GM19025 (cell line): Measurements from ENCODE around the gene GPR107.

Experiments
- ATAC-seq: cut with Tn5 transposase; IDR thresholded peaks from one replicate; pipeline ENCODE4 v1.9.1; 2021; ENCODE audit warnings: mild to moderate bottlenecking, low read depth, moderate library complexity; ENCODE audit not compliant: unreplicated experiment

GPR107 gene

DNA sequence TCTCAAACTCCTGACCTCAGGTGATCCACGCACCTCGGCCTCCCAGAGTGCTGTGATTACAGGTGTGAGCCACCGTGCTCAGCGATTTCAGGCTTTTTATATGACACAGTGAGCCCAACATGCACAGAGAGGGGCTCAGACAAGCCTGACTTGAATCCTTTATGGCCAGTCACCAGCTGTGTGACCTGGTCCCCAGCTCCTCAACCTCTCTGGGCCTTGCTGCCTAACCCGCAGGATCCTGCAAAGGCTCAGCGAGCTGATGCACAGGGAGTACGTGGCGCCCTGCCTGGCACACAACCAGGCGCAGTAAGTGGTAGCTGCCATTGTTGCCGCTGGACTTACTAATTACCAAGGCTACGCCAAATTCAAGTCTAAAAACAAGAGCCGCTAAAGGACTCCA, 101.9 kb downstream of the GPR107 start:
- ATAC-seq, result no peak

DNA sequence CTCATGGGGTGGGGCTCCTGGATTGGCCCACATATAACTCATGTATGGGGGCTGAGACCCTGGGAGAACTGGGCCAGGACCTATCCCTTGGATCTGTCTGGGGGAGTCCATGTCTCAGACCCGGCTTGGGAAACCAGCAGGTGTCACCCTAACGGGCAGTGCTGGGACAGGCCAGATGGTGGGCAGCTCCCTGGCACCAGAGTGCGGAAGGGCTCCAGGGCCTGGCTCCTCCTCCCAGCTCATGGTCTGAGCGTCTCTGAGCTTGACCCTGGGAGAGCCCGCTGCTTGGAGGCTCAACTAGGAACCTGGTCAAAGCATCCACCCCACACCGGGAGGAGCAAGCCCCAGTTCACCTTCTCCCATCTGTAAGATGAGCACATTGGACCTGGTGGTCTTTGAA, 103.0 kb downstream of the GPR107 start:
- ATAC-seq, result no peak

DNA sequence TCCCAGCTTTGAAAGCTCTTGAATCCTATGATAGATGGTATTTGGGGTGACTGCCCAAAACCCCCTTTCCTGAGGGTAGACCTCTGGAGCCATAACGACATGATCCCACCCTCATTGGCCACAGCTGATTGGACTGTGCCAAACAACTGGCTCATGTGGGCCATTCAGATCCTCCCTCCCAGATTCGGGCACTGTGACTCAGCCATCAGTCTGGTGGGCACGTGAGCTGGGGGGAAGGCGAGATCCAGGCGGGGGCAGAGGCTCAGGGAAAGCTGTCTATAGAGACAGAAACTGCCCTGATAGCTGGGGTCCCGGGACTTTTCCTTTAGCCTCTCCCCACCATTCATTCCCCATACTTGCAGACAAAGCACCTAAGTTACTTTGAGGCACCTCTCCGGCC, 103.4 kb downstream of the GPR107 start:
- no peak for ATAC-seq

DNA sequence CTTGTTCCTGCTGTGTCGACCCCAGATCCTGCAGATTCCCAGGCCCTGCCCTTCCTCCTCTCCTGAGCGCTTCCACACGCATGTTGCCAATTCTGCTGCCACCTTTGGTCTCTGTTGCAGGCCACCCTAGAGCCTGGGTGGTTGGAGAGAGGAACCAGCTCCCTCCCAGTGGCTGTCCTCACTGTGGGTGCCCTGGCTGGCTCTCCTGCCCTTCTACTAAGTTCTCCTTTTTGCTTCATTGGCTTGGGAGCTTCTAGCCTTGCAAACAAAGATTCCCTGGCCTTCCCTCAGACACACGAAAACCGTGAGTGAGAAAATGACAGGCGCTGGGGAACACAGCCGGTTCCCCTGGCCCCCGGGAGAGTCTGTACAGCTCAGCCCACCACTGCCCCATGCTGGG, 104.3 kb downstream of the GPR107 start:
- ATAC-seq, result no peak

DNA sequence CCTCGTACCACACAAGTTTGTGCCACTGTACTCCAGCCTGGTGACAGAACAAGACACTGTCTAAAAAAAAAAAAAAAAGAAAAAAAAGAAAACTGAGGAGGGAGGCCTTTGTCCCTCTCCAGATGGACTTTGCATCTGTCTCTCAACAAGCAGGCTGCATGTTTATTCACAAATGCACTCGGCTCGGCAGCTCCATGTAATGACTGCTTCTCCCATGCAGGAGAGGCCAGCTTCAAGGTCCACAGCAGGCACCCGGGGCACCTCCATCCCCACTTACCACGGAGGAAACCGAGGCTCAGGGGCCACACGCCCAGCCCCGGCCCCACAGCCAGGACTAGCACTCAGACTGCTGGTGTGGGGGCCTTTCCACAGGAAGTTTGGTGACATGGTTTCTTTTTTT, 105.4 kb downstream of the GPR107 start:
- ATAC-seq, result no peak

DNA sequence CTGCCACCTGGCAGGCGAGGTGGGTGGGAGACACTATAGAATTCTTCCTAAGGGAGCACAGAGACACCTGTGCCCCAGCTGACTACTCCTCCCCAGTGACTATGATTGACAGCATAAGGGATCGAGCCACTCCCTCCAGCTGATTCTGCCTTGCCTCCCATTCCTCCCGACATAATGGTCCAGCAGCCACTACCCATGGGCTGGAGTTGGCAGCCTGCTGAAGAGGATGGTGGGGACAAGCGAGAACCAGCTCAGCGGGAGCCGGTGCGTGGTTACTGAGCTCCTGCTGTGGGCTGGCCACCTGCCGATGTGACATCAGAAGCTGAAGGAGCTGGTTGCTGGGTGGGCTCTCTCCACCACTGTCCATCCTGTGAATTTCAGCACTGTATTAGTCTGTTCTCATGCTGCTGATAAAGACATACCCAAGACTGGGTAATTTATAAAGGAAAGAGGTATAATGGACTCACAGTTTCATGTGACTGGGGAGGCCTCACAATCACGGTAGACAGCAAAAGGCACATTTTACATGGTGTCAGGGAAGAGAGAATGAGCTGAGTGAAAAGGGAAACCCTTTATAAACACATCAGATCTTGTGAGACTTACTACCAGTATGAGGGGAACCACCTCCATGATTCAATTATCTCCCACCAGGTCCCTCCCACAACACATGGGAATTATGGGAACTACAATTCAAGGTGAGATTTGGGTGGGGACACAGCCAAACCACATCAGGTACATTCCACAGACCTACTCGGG, 106.4 kb downstream of the GPR107 start:
- no peak for ATAC-seq

DNA sequence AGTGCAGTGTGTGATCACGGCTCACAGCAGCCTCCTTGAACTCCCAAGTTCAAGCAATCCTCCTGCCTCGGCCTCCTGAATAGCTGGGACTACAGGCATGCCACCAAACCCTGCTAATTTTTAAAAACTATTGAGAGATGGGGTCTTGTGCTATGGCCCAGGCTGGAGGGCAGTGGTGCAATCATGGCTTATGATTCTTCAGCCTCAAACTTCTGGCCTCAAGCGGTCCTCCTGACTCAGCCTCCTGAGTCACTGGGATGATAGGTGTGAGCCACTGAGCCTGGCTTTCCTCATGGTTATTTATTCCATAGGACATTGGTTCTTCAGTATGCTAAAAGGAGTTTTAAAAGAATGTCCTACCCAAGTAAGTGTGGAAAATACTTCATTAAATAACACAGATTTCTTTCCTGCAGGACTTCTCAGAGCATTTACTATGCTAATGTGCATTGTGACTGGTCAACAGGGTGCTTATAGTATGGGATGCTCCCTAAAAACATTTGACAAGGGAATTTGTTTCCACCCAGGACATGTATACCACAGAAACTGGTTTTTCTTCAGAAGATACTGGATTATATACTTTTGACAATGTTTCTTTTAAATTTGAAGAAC, 107.3 kb downstream of the GPR107 start:
- ATAC-seq, result no peak

DNA sequence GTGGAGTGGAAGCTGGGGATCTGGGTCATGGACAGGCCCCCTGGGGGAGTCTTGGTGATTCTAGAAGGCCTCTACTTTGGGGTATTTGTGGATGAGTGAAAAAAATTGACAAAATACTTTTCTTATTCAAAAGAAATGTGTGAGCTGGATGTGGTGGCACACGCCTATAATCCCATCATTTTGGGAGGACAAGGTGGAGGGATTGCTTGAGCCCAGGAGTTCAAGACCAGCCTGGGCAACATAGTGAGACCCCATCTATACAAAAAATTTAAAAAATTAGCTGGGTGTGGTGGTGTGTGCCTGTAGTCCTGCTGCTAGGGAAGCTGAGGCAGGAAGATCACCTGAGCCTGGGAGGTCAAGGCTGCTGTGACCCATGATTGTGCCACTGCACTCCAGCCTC, 111.9 kb downstream of the GPR107 start:
- ATAC-seq, result no peak

DNA sequence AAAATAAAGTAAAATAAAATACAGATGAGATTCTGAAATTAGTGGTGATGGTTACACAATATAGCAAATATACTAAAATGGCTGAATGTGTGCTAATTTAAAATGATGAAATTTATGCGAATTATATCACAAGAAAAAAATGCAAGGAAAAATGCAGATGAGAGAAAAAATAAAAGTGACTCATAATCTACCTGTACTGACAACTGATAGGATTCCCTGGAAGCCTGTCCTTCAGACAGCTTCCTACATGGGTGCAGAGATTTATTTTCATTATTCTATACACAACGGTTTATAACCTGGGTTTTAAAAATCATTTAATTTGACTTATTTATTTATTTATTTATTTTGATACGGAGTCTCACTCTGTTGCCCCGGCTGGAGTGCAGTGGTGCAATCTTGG, 112.7 kb downstream of the GPR107 start:
- ATAC-seq, result no peak

DNA sequence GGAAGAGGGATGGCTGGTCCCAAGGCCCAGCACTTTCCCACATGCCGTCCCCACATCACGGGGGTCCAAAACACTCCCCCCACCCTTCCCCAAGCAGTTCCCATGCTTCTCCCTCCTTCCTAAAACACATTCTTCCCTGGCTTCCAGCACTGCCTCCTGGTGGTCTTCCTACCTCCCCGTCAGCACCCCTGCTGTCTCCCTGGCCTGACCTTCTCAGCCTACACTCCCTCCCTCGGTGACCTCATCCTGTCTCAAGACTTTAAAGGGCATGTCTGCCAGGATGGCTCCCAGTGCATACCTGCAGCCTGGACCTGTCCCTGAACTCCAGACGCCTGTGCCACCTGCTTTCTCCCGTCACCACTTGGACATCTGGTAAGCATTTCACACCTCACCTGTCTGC, 114.2 kb downstream of the GPR107 start:
- no peak for ATAC-seq

DNA sequence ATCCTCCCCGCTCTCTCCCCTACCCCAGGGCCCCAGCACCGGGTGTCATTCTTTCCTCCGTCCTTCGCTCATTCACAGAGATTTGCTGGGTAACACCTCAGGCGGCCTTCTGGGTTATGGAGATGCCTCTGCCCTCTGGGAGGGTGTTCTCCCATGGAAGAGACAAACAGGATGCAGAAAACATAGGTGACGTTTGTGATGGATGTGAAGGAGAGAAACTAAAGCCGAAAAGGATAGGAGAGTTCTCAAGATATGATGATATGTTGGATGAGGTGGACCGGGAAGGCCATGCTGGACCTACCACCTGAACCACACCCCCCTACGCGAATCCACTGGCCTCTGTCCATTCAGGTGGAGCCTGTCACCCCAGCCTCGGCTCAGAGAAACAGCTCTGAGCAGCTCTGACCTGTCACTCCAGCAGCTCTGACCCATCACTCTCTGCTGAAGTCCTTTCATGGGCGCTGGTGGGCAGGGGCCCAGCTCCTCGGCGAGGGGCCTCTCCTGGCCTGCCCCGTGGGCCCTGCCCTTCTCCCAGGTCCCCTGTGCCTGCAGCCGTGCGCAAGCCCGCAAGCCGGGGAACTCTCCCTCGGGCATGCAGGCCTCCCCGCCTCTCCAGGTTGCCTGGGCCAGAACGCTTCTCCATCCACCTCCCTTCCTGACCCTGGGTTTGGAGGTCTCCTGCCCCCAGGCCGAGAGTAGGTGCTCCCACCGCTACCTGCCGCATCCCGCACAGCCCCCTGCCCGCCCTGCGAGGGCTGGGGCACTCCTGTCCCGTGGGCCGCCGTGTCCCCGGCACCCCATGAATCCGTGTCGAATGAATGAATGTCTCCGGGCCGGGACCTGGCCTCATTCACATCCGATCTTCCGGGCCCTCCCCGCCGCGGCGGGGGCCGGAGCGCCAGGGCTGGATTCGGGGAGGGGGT, 117.8 kb downstream of the GPR107 start:
- no peak for ATAC-seq

DNA sequence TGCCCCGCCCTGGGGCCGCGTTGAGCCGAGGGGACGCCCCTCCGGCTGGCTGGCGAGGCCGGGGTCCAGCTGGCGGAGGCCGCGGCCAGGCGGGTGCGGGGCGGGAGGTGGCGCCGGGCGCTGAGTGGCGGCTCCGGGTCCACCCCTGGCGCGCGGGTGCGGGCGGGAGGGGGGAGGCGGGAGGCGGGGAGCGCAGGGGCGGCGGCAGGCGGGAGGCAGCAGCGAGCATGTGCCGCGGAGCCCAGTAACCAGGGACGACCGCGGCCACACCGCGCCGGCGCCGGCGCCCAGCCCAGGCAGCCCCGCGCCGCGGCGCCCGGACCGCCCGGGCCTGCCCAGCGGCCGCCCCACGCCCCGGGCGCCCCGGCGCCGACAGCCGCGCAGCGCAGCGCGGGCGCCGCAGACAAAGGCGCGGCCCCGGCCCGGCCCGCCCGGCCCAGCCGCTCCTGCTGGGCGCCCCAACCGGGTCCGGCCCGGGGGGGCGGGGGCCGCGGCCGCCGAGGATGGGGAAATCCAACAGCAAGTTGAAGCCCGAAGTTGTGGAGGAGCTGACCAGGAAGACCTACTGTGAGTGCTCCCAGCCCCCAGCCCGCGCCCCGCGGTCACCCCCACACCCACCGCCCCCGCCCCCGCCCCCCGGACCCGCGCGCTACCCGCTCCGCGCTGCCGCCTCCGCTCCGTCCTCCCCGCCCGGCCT, 118.6 kb downstream of the GPR107 start, which contains the start of gene NCS1:
Gene NCS1, plus strand, starts transcription at position 244 of the 697 bp plus-strand sequence. Its CDS starts 260 bp downstream, at position 504.
- no peak for ATAC-seq

DNA sequence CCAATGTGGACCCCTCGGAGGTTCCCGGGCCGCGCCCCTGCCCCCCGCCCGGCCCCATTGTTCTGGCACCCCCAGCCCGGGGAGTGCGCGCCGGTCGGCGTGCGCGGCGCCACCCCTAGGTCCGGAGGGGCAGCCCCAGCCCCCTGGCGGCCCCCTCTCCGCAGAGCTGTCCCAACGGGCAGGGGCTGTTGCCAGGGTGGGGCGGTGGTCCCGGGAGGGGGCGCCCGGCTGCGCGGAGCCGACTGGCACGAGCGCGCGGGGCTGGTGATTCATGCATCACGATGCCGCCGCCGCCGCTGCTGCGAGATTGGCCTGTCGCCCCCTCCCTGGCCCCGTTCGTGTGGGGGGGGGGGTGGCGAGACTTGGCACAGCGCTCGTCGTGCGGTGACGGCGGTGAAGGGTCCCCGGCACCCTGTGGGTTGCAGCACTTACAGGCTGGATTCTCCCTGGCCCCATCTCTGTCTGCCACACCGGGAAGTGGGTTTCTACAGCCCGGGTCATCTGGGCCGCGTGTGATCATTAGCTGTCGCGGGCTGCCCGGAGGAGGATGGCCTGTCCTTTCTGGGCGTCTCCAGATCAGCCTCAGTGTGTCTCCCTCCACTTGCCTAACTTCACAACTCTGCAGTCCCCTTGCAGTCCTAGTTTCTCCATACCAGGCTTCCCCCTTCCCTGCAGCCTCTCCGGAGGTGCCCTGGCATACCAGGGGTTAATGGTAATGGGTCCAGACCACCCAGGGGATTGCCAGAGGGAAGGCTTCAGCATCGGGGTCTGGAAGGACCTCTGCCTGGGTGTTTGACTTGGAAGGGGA, 119.4 kb downstream of the GPR107 start:
- no peak for ATAC-seq

DNA sequence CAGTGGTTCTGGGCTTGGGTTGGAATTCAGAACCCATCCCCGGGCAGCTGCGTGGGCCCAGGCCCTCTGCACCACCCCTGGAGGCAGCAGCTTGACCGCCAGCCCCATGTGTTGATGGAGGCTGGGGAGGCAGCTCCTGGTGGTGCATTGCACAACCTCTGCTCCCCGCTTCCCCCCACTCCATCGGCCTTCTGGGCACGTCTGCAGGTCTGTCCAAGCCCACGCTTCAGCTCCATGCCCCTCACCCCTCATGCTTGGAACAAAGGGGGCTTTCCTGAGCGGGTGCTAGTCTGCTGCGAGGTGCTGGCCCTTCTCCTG, 119.9 kb downstream of the GPR107 start:
- no peak for ATAC-seq

DNA sequence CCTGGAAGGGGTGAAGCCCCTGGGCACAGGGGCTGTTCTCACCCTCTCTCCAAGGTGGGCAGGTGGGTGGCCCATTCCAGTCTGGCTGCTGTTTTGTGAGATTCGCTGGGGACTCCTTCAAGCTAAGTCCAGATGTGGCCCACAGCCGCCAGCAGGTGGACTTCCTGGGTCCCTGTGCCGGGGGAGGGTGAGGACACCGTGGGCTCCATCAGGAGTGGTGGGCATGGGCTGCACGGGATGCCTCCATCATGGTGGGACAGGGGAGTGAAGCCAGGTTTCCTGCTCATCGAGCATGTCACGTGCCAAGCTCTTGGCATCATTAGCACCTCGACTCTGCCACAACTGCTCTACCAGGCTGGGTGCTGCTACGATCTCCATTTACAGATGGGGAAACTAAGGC, 120.3 kb downstream of the GPR107 start:
- no peak for ATAC-seq

DNA sequence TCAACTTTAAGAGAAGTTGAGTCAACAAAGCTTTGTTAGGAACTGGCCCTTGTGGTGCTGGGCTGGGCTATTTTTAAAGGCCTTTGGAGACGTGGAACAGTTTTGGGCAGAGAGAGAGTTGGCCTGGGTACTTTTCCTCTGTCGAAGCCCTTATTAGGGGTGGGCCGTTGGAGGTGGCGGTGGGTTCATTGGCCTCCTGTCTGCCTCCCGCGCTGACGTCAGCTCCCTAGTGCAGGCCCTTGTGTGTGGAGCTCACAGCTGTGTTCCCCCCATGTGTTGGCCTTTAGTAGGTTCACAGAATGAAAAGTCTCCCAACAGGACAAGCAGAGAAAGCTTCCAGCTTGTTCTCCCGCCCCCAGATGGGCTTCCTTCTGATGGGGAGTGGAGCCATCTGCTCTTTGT, 121.2 kb downstream of the GPR107 start:
- no peak for ATAC-seq

DNA sequence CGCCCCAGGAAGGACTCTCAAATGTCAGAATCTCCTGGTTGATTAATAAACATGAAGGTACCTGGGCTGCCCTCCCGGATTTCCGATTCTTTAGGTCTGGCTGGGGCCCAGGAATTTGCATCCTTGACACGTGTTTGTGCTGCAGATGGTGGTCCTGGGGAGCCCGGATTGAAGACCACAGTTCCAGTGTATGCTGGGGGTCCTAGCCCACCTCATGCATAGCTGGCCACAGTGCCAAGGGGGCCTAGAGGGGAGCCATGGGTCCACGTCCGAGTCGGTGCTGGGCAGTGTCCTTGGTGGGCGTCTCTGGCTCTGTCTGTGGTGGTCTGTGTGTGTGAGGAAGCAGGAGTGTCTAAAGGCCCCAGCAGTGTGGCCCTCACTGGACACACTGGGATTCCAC, 121.6 kb downstream of the GPR107 start:
- no peak for ATAC-seq

DNA sequence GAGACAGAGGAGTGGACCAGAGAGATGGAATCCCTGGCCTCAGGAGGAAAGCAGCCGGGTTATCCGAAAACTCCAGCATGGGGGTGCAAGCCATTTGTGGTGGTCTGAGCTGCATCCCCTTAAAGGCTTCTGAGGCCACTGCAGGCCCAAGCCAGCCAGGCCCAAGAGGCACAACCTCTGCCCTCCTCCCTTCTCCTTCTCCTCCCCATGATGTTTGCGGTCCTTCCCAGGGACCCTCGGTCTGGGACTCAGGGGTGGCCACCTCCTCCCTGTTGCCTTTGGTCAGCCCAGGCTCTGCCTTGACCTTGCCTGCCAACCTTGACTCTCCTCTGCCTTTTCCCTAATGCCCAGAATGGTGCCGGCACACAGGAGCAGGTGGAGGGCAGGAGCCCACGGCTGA, 123.1 kb downstream of the GPR107 start:
- no peak for ATAC-seq

DNA sequence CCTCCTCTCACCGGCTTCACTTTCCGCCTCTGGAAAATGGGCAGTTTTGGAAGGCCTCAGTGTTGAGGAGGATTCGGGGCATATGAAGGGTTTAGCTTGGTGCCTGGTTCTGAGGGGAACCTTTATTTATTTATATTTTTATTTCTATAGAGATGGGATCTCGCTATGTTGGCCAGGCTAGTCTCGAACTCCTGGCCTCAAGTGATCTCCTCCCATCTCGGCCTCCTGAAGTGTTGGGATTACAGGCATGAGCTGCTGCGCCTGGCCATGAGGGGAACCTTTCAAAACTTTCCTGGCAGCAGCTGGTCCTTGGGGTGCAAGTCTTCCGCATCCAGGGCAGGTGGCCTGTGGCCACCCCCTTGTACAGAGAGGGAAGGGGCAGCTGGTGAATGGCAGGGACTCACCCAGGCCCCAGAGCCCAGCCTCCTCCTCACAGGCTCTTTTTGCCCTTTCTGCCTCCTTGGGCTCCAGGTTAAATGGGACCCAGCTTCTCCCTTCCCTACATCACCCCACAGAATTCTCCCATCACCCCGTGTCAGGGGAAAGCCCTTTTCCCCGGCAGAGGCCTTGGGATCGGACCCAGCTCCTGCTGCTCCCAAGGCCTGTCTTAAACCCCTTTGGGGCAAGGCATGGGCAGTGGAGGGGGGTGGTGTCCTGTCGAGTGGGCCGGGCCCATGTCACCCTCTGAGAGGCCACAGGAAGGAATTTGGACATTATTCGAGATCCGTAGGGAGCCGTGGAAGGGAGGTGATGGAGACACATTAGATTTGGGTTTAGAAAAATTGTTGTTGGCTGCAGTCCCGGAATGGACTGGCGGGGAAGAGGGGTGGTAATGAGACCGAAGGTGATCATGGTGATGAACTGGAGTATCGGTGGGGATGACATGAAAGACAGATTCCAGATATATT, 124.4 kb downstream of the GPR107 start:
- ATAC-seq, result no peak
